Stimulated activated CD8-positive, alpha-beta memory T cell treated with anti-CD3 and anti-CD28 coated beads, Interleukin-12 subunit alpha, Interleukin-12 subunit beta, amount 100 ng/mL, for 1 hour (primary cell): ENCODE results near the gene C3orf80.
"Not testable (repeated sequence)": the region's sequence is repeated elsewhere in the genome, so short reads cannot be mapped to it uniquely, and the experiment has no call there.

Source experiments
- DNase-seq: peaks from one replicate; pipeline ENCODE4 v3.0.0-alpha.2; 2020; ENCODE audit warnings: low read depth

C3orf80 gene

GRCh38 chr3:160225176-160226025 is at the start of gene C3orf80:
TSS of gene C3orf80 (plus strand) at chr3:160225422. CDS start at chr3:160225636, 214 bp downstream.
- DNase-seq = no peak

GRCh38 chr3:160176923-160177322 is 48.3 kb upstream of the C3orf80 start:
- no peak for DNase-seq

GRCh38 chr3:160178661-160179060 is 46.6 kb upstream of the C3orf80 start:
- DNase-seq = not testable (repeated sequence)

- not testable (repeated sequence) for DNase-seq
Observed at GRCh38 chr3:160179403-160179802, 45.8 kb upstream of the C3orf80 start.

- no peak for DNase-seq
Observed at GRCh38 chr3:160179906-160180305, 45.3 kb upstream of the C3orf80 start.

- no peak for DNase-seq
Observed at GRCh38 chr3:160180581-160181216, 44.5 kb upstream of the C3orf80 start.

- DNase-seq = no peak
Observed at GRCh38 chr3:160183345-160184076, 41.7 kb upstream of the C3orf80 start.

- no peak for DNase-seq
Observed at GRCh38 chr3:160184655-160185054, 40.6 kb upstream of the C3orf80 start.

- no peak for DNase-seq
Observed at GRCh38 chr3:160185751-160186150, 39.5 kb upstream of the C3orf80 start.

GRCh38 chr3:160187288-160187687 is 37.9 kb upstream of the C3orf80 start:
- DNase-seq = no peak

GRCh38 chr3:160192310-160193029 is 32.8 kb upstream of the C3orf80 start:
- no peak for DNase-seq

- DNase-seq = no peak
Observed at GRCh38 chr3:160193644-160194192, 31.5 kb upstream of the C3orf80 start.

- no peak for DNase-seq
Observed at GRCh38 chr3:160194438-160194837, 30.8 kb upstream of the C3orf80 start.

- no peak for DNase-seq
Observed at GRCh38 chr3:160195106-160195505, 30.1 kb upstream of the C3orf80 start.

GRCh38 chr3:160196511-160197104 is 28.6 kb upstream of the C3orf80 start:
- no peak for DNase-seq

- DNase-seq = no peak
Observed at GRCh38 chr3:160199108-160199507, 26.1 kb upstream of the C3orf80 start.

- no peak for DNase-seq
Observed at GRCh38 chr3:160200353-160200752, 24.9 kb upstream of the C3orf80 start.

GRCh38 chr3:160204396-160205011 is 20.7 kb upstream of the C3orf80 start:
- not testable (repeated sequence) for DNase-seq

- no peak for DNase-seq
Observed at GRCh38 chr3:160205606-160206005, 19.6 kb upstream of the C3orf80 start.

GRCh38 chr3:160210341-160210740 is 14.9 kb upstream of the C3orf80 start:
- DNase-seq = no peak

GRCh38 chr3:160210799-160211221 is 14.4 kb upstream of the C3orf80 start:
- DNase-seq = no peak
